HepG2 (cell line): ENCODE measurements around the gene LEAP2. TPM values are rescaled to one million over a fixed set of nuclear protein-coding genes. Genes with fewer than 3 reads are reported as not detected.
A peak's percentile ranks its signal among the peaks of the same experiment; 100 is the strongest.

ENCODE experiments used
- HOXA3 ChIP-seq: sonication (generic); formaldehyde crosslinking; IDR thresholded peaks from 2 replicates; pipeline ENCODE4 v1.5.0; 2020; ENCODE audit warnings: missing genetic modification reagents
- IRX3 ChIP-seq: sonication (generic); formaldehyde crosslinking; IDR thresholded peaks from 2 replicates; pipeline ENCODE4 v1.8.1; 2023; ENCODE audit warnings: mild to moderate bottlenecking, low read depth, missing genetic modification reagents, borderline replicate concordance
- MAF1 ChIP-seq: sonication (generic); formaldehyde crosslinking; IDR thresholded peaks from 2 replicates; pipeline ENCODE4 v1.5.0; 2020; ENCODE audit warnings: missing genetic modification reagents, borderline replicate concordance
- MTA1 ChIP-seq: sonication (generic); formaldehyde crosslinking; IDR thresholded peaks from 2 replicates; pipeline ENCODE4 v1.4.0; 2020; ENCODE audit warnings: missing genetic modification reagents, mild to moderate bottlenecking, borderline replicate concordance
- PHF21A ChIP-seq: sonication (generic); formaldehyde crosslinking; IDR thresholded peaks from 2 replicates; pipeline ENCODE4 v1.5.0; 2020; ENCODE audit warnings: mild to moderate bottlenecking, missing genetic modification reagents
- PHF8 ChIP-seq: sonication (generic); formaldehyde crosslinking; IDR thresholded peaks from 2 replicates; pipeline ENCODE4 v1.5.0; 2020; ENCODE audit warnings: missing genetic modification reagents
- RXRA ChIP-seq: sonication (generic); formaldehyde crosslinking; IDR thresholded peaks from 2 replicates; pipeline ENCODE4 v1.5.1; 2020; ENCODE audit warnings: missing genetic modification reagents
- SATB2 ChIP-seq: sonication (generic); formaldehyde crosslinking; IDR thresholded peaks from 2 replicates; pipeline ENCODE4 v1.5.0; 2020; ENCODE audit warnings: missing genetic modification reagents
- SP2 ChIP-seq: sonication (generic); formaldehyde crosslinking; IDR thresholded peaks from 2 replicates; pipeline ENCODE4 v1.5.1; 2020; ENCODE audit warnings: mild to moderate bottlenecking, missing genetic modification reagents
- STAG1 ChIP-seq: sonication (generic); formaldehyde crosslinking; IDR thresholded peaks from 2 replicates; pipeline ENCODE4 v1.4.0; 2020; ENCODE audit warnings: missing genetic modification reagents
- XBP1 ChIP-seq: sonication (generic); formaldehyde crosslinking; IDR thresholded peaks from 2 replicates; pipeline ENCODE4 v1.5.0; 2020; ENCODE audit warnings: missing genetic modification reagents
- ZBTB7A ChIP-seq: sonication (generic); formaldehyde crosslinking; IDR thresholded peaks from 2 replicates; pipeline ENCODE4 v1.8.0; 2022; ENCODE audit warnings: mild to moderate bottlenecking, missing genetic modification reagents
- ZFX ChIP-seq: sonication (generic); formaldehyde crosslinking; IDR thresholded peaks from 2 replicates; pipeline ENCODE4 v1.4.0; 2020; ENCODE audit warnings: mild to moderate bottlenecking, low read depth, missing genetic modification reagents, moderate library complexity
- ZNF251 ChIP-seq: sonication (generic); formaldehyde crosslinking; IDR thresholded peaks from 2 replicates; pipeline ENCODE4 v1.9.0; 2021; ENCODE audit warnings: mild to moderate bottlenecking, missing genetic modification reagents
- ZNF430 ChIP-seq: sonication (generic); formaldehyde crosslinking; IDR thresholded peaks from 2 replicates; pipeline ENCODE4 v1.9.0; 2021; ENCODE audit warnings: mild to moderate bottlenecking, missing genetic modification reagents
- ZNF441 ChIP-seq: sonication (generic); formaldehyde crosslinking; IDR thresholded peaks from 2 replicates; pipeline ENCODE4 v1.7.0; 2021; ENCODE audit warnings: missing genetic modification reagents, borderline replicate concordance
- ZNF781 ChIP-seq: sonication (generic); formaldehyde crosslinking; IDR thresholded peaks from 2 replicates; pipeline ENCODE4 v1.5.1; 2020; ENCODE audit warnings: borderline replicate concordance, mild to moderate bottlenecking, missing genetic modification reagents; ENCODE audit errors: not compliant biosample characterization
- polyA plus RNA-seq, 8 experiments: library from polyadenylated mRNA; depleted of rRNA in 3 of 8; stranded (reverse) in 7 of 8; unstranded in 1 of 8; fragments of >200 nt; fragmentation: Illumina TruSeq in 4 of 8; extraction: Trizol in 4 of 8; gene quantifications; 2 replicates each; pipeline versions ENCODE4 v1.2.1 to v1.2.3, GENCODE V29; 2011 to 2016; ENCODE audit warnings: low read depth in 4 of 8, missing spikeins in 1 of 8, mixed read lengths in 1 of 8; ENCODE audit not compliant: insufficient read depth in 1 of 8
- total RNA-seq, 5 experiments: library from RNA; depleted of rRNA; stranded (reverse); fragments of >200 nt; fragmentation: Illumina TruSeq; extraction: Trizol; gene quantifications; 2 replicates each; pipeline ENCODE4 v1.2.3, GENCODE V29; 2016; ENCODE audit warnings: low read depth in 1 of 5
- TF ChIP-seq, protein P1 (sequence below): sonication (generic); formaldehyde crosslinking; IDR thresholded peaks from 2 replicates; pipeline ENCODE4 v1.5.0; 2020; ENCODE audit warnings: mild to moderate bottlenecking, missing genetic modification reagents
- TF ChIP-seq, protein P2 (sequence below): sonication (generic); formaldehyde crosslinking; IDR thresholded peaks from 2 replicates; pipeline ENCODE4 v1.5.1; 2020; ENCODE audit warnings: missing genetic modification reagents, mild to moderate bottlenecking, borderline replicate concordance
- TF ChIP-seq, protein P3 (sequence below): IDR thresholded peaks from 2 replicates; pipeline ENCODE4 v1.6.1; 2016; ENCODE audit warnings: mild to moderate bottlenecking

Gene LEAP2
- total and polyA plus RNA-seq, 2 of the 13 experiments (the other 11 are each of a cell fraction or from before 2014, with no cell fraction given): 23.9 to 51.9 TPM

DNA sequence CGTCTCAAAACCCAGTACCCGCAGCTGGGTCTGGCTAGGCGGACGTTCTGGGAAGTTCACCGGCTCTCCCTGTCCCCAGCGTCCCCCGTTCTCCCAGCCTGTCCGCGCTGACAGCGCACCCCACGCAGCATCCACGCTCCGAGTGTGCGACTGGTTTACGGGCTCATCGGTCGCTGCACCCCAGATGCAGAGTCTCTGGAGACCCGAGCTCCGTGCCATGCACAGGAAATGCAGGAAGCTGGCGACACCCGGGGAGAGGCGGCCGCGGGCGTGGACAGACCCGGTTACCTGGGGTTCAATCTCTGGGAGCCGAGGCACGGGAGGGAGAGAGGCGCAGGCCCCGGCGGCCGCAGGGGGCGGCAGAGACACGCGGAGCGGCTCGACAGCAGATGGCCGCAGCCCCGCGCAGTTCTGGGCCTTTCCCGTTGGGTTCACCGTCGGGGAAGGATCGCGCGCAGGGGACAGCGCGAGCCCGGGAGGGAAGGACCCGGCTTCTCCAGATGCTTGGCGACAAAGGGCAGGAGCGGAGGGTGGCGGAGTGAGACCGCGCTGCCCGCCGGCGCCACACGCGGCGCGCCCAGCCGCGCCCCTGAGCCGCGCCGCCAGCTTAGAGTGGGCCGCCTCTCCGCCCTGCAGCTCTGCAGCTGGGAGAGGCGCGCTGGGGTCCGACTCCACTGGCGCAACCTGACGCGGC is 43.6 kb upstream of the LEAP2 start (continued):
- TF ChIP-seq, protein P1, sequence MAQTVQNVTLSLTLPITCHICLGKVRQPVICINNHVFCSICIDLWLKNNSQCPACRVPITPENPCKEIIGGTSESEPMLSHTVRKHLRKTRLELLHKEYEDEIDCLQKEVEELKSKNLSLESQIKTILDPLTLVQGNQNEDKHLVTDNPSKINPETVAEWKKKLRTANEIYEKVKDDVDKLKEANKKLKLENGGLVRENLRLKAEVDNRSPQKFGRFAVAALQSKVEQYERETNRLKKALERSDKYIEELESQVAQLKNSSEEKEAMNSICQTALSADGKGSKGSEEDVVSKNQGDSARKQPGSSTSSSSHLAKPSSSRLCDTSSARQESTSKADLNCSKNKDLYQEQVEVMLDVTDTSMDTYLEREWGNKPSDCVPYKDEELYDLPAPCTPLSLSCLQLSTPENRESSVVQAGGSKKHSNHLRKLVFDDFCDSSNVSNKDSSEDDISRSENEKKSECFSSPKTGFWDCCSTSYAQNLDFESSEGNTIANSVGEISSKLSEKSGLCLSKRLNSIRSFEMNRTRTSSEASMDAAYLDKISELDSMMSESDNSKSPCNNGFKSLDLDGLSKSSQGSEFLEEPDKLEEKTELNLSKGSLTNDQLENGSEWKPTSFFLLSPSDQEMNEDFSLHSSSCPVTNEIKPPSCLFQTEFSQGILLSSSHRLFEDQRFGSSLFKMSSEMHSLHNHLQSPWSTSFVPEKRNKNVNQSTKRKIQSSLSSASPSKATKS (CRISPR knock-in tag): no peak
- TF ChIP-seq SP2 (CRISPR knock-in tag) (no peak), PHF21A (CRISPR knock-in tag) (peak; percentile 39; the same call in 1 of the 2 replicates), ZFX (CRISPR knock-in tag) (peak; percentile 83; the same call in 1 of the 2 replicates), MAF1 (CRISPR knock-in tag) (peak; percentile 69; the same call in 1 of the 2 replicates), ZNF441 (peak; percentile 41; the same call in 1 of the 2 replicates), IRX3 (CRISPR knock-in tag) (peak; percentile 34; the same call in 1 of the 2 replicates), ZNF781 (CRISPR knock-in tag) (peak; percentile 55), HOXA3 (CRISPR knock-in tag) (peak; percentile 70; the same call in 1 of the 2 replicates), SATB2 (CRISPR knock-in tag) (peak; percentile 63; the same call in 1 of the 2 replicates), XBP1 (CRISPR knock-in tag) (no peak), MTA1 (CRISPR knock-in tag) (no peak), RXRA (CRISPR knock-in tag) (peak; percentile 64; the same call in 1 of the 2 replicates), PHF8 (CRISPR knock-in tag) (no peak), ZNF251 (CRISPR knock-in tag) (no peak), ZBTB7A (CRISPR knock-in tag) (peak; percentile 70; the same call in 1 of the 2 replicates), STAG1 (CRISPR knock-in tag) (peak; percentile 96), ZNF430 (CRISPR knock-in tag) (no peak)
- TF ChIP-seq, protein P2, sequence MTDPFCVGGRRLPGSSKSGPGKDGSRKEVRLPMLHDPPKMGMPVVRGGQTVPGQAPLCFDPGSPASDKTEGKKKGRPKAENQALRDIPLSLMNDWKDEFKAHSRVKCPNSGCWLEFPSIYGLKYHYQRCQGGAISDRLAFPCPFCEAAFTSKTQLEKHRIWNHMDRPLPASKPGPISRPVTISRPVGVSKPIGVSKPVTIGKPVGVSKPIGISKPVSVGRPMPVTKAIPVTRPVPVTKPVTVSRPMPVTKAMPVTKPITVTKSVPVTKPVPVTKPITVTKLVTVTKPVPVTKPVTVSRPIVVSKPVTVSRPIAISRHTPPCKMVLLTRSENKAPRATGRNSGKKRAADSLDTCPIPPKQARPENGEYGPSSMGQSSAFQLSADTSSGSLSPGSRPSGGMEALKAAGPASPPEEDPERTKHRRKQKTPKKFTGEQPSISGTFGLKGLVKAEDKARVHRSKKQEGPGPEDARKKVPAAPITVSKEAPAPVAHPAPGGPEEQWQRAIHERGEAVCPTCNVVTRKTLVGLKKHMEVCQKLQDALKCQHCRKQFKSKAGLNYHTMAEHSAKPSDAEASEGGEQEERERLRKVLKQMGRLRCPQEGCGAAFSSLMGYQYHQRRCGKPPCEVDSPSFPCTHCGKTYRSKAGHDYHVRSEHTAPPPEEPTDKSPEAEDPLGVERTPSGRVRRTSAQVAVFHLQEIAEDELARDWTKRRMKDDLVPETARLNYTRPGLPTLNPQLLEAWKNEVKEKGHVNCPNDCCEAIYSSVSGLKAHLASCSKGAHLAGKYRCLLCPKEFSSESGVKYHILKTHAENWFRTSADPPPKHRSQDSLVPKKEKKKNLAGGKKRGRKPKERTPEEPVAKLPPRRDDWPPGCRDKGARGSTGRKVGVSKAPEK (CRISPR knock-in tag): 0 out of 2 replicates have a peak, but pooled peaks have one; percentile 26
- TF ChIP-seq, protein P3, sequence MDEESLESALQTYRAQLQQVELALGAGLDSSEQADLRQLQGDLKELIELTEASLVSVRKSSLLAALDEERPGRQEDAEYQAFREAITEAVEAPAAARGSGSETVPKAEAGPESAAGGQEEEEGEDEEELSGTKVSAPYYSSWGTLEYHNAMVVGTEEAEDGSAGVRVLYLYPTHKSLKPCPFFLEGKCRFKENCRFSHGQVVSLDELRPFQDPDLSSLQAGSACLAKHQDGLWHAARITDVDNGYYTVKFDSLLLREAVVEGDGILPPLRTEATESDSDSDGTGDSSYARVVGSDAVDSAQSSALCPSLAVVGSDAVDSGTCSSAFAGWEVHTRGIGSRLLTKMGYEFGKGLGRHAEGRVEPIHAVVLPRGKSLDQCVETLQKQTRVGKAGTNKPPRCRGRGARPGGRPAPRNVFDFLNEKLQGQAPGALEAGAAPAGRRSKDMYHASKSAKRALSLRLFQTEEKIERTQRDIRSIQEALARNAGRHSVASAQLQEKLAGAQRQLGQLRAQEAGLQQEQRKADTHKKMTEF (CRISPR knock-in tag): 0 out of 2 replicates have a peak, but pooled peaks have one; percentile 32
